GM13976 (cell line): ENCODE data around the gene VTN.

ENCODE experiments used
- DNase-seq: peaks from one replicate; pipeline ENCODE4 v3.0.0; 2012; ENCODE audit warnings: low spot score
- in situ Hi-C: fragments of 300-500 bp; cut with MboI; formaldehyde crosslinking; loops from one replicate; pipeline ENCODE4 v1.12.0; 2022; ENCODE audit warnings: low sequenced_read_pairs, mixed read lengths, inconsistent platforms; ENCODE audit not compliant: unreplicated experiment
- TF ChIP-seq, protein P1 (sequence below): IDR thresholded peaks from 2 replicates; pipeline ENCODE4 v1.5.1; 2012; ENCODE audit warnings: borderline replicate concordance, mild to moderate bottlenecking; ENCODE audit not compliant: insufficient read depth; ENCODE audit errors: extremely low read depth, missing control alignments, control extremely low read depth

The VTN gene

DNA sequence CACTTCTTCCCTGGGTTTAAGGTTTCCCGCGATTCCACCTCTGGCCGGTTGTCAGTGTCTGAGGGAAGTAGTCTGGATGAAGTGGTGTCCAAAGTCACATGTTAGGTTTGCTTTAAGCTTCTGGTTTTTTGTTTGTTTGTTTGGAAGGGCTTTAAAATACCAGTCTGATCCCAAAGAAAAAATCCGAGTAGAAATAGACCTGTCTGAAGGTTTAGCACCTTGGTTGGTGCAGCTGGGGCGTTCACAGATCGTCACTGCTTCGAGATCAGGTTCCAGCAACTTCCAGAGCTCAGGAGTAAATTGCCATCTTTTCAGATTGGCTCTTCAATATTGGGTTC, 50.5 kb downstream of the VTN start:
- TF ChIP-seq, protein P1, sequence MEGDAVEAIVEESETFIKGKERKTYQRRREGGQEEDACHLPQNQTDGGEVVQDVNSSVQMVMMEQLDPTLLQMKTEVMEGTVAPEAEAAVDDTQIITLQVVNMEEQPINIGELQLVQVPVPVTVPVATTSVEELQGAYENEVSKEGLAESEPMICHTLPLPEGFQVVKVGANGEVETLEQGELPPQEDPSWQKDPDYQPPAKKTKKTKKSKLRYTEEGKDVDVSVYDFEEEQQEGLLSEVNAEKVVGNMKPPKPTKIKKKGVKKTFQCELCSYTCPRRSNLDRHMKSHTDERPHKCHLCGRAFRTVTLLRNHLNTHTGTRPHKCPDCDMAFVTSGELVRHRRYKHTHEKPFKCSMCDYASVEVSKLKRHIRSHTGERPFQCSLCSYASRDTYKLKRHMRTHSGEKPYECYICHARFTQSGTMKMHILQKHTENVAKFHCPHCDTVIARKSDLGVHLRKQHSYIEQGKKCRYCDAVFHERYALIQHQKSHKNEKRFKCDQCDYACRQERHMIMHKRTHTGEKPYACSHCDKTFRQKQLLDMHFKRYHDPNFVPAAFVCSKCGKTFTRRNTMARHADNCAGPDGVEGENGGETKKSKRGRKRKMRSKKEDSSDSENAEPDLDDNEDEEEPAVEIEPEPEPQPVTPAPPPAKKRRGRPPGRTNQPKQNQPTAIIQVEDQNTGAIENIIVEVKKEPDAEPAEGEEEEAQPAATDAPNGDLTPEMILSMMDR = no peak
- no peak for DNase-seq
- in situ Hi-C loops = no loop called here

DNA sequence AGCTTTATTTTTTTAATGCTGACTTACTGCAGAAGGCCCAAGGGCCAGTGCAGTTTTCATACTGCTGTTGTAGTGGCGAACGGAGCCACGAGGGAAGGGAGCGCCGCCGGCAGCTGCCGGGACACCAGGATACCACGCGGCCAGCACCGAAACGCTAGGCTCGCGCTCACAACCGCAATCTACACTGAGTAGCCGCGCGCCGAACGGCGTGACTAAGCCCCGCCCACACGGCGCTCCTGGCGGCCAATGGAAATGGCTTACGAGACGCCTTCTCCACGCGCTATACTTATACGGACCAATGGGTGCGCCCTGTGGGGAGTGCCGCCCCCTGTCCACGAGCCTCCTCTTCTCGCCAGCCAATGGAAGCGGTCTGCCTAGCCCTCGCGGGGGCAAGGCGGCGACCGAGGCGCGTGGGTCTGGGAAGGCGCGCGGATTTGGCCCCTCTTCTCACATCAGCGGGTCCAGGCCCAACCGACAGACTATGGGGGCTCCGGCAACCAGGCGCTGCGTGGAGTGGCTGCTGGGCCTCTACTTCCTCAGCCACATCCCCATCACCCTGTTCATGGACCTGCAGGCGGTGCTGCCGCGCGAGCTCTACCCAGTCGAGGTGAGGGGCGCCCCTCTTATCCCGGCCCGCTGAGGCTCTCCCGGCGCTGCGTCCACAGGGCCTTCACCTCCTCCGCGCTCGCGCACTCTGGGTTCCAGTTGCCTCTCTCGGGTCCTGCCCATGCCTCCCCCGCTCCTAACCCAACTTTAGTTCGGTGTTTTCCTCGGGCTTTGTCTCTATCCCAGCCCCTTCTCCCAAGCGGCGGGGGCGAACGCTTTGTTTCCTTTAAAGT, 51.1 kb downstream of the VTN start, which contains the start of gene TMEM97:
TSS of gene TMEM97 (plus strand) at position 442 of the 839 bp plus-strand sequence. CDS start at position 482, 40 bp downstream.
- TF ChIP-seq, protein P1 = no peak
- in situ Hi-C loops = no loop called here
- DNase-seq = peak; percentile 98

DNA sequence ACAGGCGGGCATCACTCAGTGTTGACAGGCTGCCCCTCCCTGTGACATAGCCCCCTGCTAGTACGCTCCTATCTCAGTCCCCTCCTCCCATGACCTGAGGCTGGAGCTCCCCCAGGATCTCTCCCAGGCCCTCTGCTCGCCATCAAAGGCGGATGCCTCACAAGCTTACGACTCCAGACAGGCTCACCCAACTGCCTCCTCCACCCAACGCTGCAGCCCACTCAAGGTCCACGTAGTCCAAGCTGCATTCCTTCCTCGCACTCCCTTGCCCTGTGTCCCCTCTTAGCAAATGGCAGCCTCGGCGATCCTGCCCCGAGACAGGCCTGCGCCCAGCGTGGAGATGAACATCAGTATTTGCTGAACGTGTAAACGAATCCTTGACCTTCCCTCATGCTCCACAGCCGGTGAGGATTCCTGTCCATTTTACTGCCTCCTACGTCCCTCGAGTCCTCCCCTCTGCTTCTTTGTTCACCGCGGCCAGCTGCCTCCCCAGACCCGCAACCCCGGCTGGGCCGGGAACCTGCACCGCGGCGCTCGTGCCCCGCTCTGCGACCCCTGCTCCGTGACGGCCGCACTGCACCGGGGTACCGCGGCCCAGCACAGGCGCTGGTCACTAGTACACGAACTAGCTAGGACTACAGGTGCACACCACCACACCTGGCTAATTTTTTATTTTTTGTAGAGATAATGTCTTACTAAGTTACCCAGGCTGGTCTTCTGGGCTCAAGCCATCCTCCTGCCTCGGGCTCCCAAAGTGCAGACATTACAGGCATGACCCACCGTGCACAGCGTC, 51.9 kb downstream of the VTN start:
- TF ChIP-seq, protein P1 = no peak
- in situ Hi-C loops = no loop called here
- no peak for DNase-seq
